HepG2 (cell line): ENCODE measurements around the gene SERPINB6. TPM values are rescaled to one million over a fixed set of nuclear protein-coding genes. Genes with fewer than 3 reads are reported as not detected.

Source experiments
- ATAC-seq: fragments of 200-7000 bp; cut with Tn5 transposase; 3 replicates; pipeline ENCODE4 v1.9.1; 2020; ENCODE audit warnings: mild to moderate bottlenecking, moderate library complexity
- BruUV-seq: library from RNA; stranded (reverse); fragments of 400-500 nt; replicated peaks from 2 replicates; lab custom pipeline; 2021; lab: Mats Ljungman, UMichigan
- CTCF ChIA-PET: fragments of 300-600 bp; formaldehyde crosslinking; extraction: SDS; loops from one replicate; lab custom pipeline; 2021; ENCODE audit warnings: low total read pairs, inconsistent platforms, low intra/inter-chr PET ratio; lab: Yijun Ruan, JAX
- POLR2A ChIA-PET: fragments of 350-600 bp; sonication (Branson Sonifier 250); formaldehyde crosslinking; loops from one replicate; lab custom pipeline; 2020; ENCODE audit warnings: antibody characterized with exemption, inconsistent platforms; lab: Yijun Ruan, JAX
- DNase-seq: peaks from one replicate; pipeline ENCODE4 v3.0.0-alpha.2; 2015; ENCODE audit warnings: low spot score
- FAIRE-seq: peaks from 3 replicates; lab custom pipeline; 2011; peaks lifted over from hg19 to GRCh38; lab: Jason Lieb, UNC
- H2AFZ ChIP-seq: one replicate; pipeline ENCODE4 v1.6.1; 2011; ENCODE audit warnings: low read length, inconsistent platforms
- H3K27ac ChIP-seq: fragments of 300-600 bp; 3 replicates; pipeline ENCODE4 v1.8.0; 2011; ENCODE audit warnings: mixed run types, mild to moderate bottlenecking, mixed read lengths, low read length, inconsistent platforms; ENCODE audit not compliant: insufficient read depth; ENCODE audit errors: extremely low read length
- H3K27me3 ChIP-seq, 2 experiments: fragments of 200-600 bp in 1 of 2; 2 replicates in 1 of 2; 3 replicates in 1 of 2; pipeline versions ENCODE4 v1.6.0 to v1.8.0; 2011; ENCODE audit warnings: low read length in 2 of 2, mild to moderate bottlenecking in 2 of 2, moderate library complexity in 2 of 2, inconsistent platforms in 1 of 2; ENCODE audit not compliant: insufficient read depth in 2 of 2, control insufficient read depth in 1 of 2
- H3K36me3 ChIP-seq, 2 experiments: fragments of 200-600 bp in 1 of 2; replicated peaks in 1 of 2; 2 replicates in 1 of 2; 3 replicates in 1 of 2; pipeline versions ENCODE4 v1.5.1 to v1.8.0; 2011; ENCODE audit warnings: low read length in 2 of 2, inconsistent platforms in 1 of 2; ENCODE audit not compliant: insufficient read depth in 2 of 2, control insufficient read depth in 1 of 2
- H3K4me1 ChIP-seq: 2 replicates; pipeline ENCODE4 v1.5.1; 2012; ENCODE audit warnings: low read length, inconsistent platforms; ENCODE audit not compliant: insufficient read depth
- H3K4me2 ChIP-seq: 2 replicates; pipeline ENCODE4 v1.6.0; 2011; ENCODE audit warnings: low read depth, low read length, inconsistent platforms
- H3K4me3 ChIP-seq, 3 experiments: fragments of 200-600 bp in 1 of 3; sonication (generic), shearing (Covaris generic) in 1 of 3; replicated peaks in 1 of 3; 2 replicates each; pipeline ENCODE4 v1.5.1; 2011 to 2016; ENCODE audit warnings: low read length in 3 of 3, inconsistent platforms in 2 of 3, low read depth in 2 of 3, mild to moderate bottlenecking in 2 of 3, control low read depth in 1 of 3, mixed read lengths in 1 of 3; ENCODE audit not compliant: insufficient read depth in 1 of 3
- H3K79me2 ChIP-seq: one replicate; pipeline ENCODE4 v1.6.1; 2011; ENCODE audit warnings: low read length, inconsistent platforms; ENCODE audit not compliant: insufficient read depth
- H3K9ac ChIP-seq: 2 replicates; pipeline ENCODE4 v1.6.0; 2011; ENCODE audit warnings: mild to moderate bottlenecking, low read depth, low read length, inconsistent platforms; ENCODE audit not compliant: insufficient read depth
- H3K9me3 ChIP-seq: 2 replicates; pipeline ENCODE4 v1.5.1; 2012; ENCODE audit warnings: mild to moderate bottlenecking, low read length
- H4K20me1 ChIP-seq: 2 replicates; pipeline ENCODE4 v1.6.0; 2011; ENCODE audit warnings: inconsistent platforms, mild to moderate bottlenecking, low read length, moderate library complexity; ENCODE audit not compliant: insufficient read depth
- CENPT ChIP-seq: sonication (generic); formaldehyde crosslinking; IDR thresholded peaks from 2 replicates; pipeline ENCODE4 v1.8.0; 2022; ENCODE audit warnings: low read depth, mild to moderate bottlenecking, moderate library complexity, missing genetic modification reagents
- HDAC6 ChIP-seq: fragments of 200-600 bp; sonication (generic); IDR thresholded peaks from 2 replicates; pipeline ENCODE4 v1.7.0; 2017; ENCODE audit warnings: mild to moderate bottlenecking, antibody characterized with exemption, low read length, low read depth
- MATR3 ChIP-seq: sonication (generic); formaldehyde crosslinking; IDR thresholded peaks from 2 replicates; pipeline ENCODE4 v1.4.0; 2020; ENCODE audit warnings: missing genetic modification reagents
- MYNN ChIP-seq: sonication (generic); formaldehyde crosslinking; IDR thresholded peaks from 2 replicates; pipeline ENCODE4 v1.4.0; 2020; ENCODE audit warnings: mild to moderate bottlenecking, low read depth, missing genetic modification reagents
- NCOA2 ChIP-seq: sonication (generic); formaldehyde crosslinking; IDR thresholded peaks from 2 replicates; pipeline ENCODE4 v1.8.0; 2022; ENCODE audit warnings: inconsistent platforms
- RBAK ChIP-seq: sonication (generic); formaldehyde crosslinking; IDR thresholded peaks from 2 replicates; pipeline ENCODE4 v1.5.1; 2020; ENCODE audit warnings: mild to moderate bottlenecking, missing genetic modification reagents
- STAG1 ChIP-seq: sonication (generic); formaldehyde crosslinking; IDR thresholded peaks from 2 replicates; pipeline ENCODE4 v1.4.0; 2020; ENCODE audit warnings: missing genetic modification reagents
- TCF7 ChIP-seq: sonication (generic); IDR thresholded peaks from 2 replicates; pipeline ENCODE4 v1.6.1; 2016; ENCODE audit warnings: antibody characterized with exemption, low read depth
- TEF ChIP-seq: sonication (generic); formaldehyde crosslinking; IDR thresholded peaks from 2 replicates; pipeline ENCODE4 v1.5.0; 2020; ENCODE audit warnings: missing genetic modification reagents
- TERF1 ChIP-seq: sonication (generic); formaldehyde crosslinking; IDR thresholded peaks from 2 replicates; pipeline ENCODE4 v1.8.0; 2022; ENCODE audit warnings: mild to moderate bottlenecking, missing genetic modification reagents, moderate library complexity
- ZBTB34 ChIP-seq: sonication (generic); formaldehyde crosslinking; IDR thresholded peaks from 2 replicates; pipeline ENCODE4 v1.8.0; 2022; ENCODE audit warnings: mild to moderate bottlenecking, missing genetic modification reagents
- ZNF142 ChIP-seq: sonication (generic); formaldehyde crosslinking; IDR thresholded peaks from 2 replicates; pipeline ENCODE4 v1.4.0; 2020; ENCODE audit warnings: missing genetic modification reagents
- ZNF207 ChIP-seq: fragments of 450-650 bp; IDR thresholded peaks from 2 replicates; pipeline ENCODE4 v1.6.1; 2016; ENCODE audit warnings: antibody characterized with exemption, borderline replicate concordance
- ZNF331 ChIP-seq: sonication (generic); formaldehyde crosslinking; IDR thresholded peaks from 2 replicates; pipeline ENCODE4 v1.4.0; 2020; ENCODE audit warnings: missing genetic modification reagents
- ZNF704 ChIP-seq: sonication (generic); formaldehyde crosslinking; IDR thresholded peaks from 2 replicates; pipeline ENCODE4 v1.8.1; 2023; ENCODE audit warnings: mild to moderate bottlenecking, inconsistent platforms, moderate library complexity, missing genetic modification reagents, borderline replicate concordance
- WGBS: methylation state at CpG from one replicate; pipeline ENCODE4 v1.1.6; 2017; ENCODE audit warnings: low lambda C conversion rate; 5-methylcytosine and 5-hydroxymethylcytosine counted together
- in situ Hi-C: cut with HindIII; loops from 2 replicates; pipeline ENCODE4 v1.10.0; 2017; ENCODE audit warnings: low pct_unique_long_range_greater_than_20kb; ENCODE audit not compliant: extremely low pct_ligation_motif_present
- intact Hi-C: fragments of 100-400 bp; cut with micrococcal nuclease; formaldehyde crosslinking; loops from one replicate; pipeline ENCODE4 v1.10.0; 2022; ENCODE audit not compliant: unreplicated experiment
- polyA plus RNA-seq, 8 experiments: library from polyadenylated mRNA; depleted of rRNA in 3 of 8; stranded (reverse) in 7 of 8; unstranded in 1 of 8; fragments of >200 nt; fragmentation: Illumina TruSeq in 4 of 8; extraction: Trizol in 4 of 8; gene quantifications; 2 replicates each; pipeline versions ENCODE4 v1.2.1 to v1.2.3, GENCODE V29; 2011 to 2016; ENCODE audit warnings: low read depth in 4 of 8, missing spikeins in 1 of 8, mixed read lengths in 1 of 8; ENCODE audit not compliant: insufficient read depth in 1 of 8
- total RNA-seq, 5 experiments: library from RNA; depleted of rRNA; stranded (reverse); fragments of >200 nt; fragmentation: Illumina TruSeq; extraction: Trizol; gene quantifications; 2 replicates each; pipeline ENCODE4 v1.2.3, GENCODE V29; 2016; ENCODE audit warnings: low read depth in 1 of 5

Gene SERPINB6
- total and polyA plus RNA-seq, 2 of the 13 experiments (the other 11 are each of a cell fraction or from before 2014, with no cell fraction given): 38.2 to 61.3 TPM

GRCh38 chr6:2918936-2919335 lies 52.4 kb downstream of the SERPINB6 start:
- Histone ChIP-seq H3K36me3 (no peaks in the 10 kb centered on the region), H3K27ac (no peak overlapping the region), H3K27me3 (peaks cover 0 to 40% of the 10 kb centered on the region in 2 experiments; a peak in 4 of 5 replicates), H3K79me2 (no peaks in the 10 kb centered on the region), H3K9me3 (no peaks in the 10 kb centered on the region), H2AFZ (no peak overlapping the region), H3K4me1 (peaks cover 28% of the 10 kb centered on the region), H4K20me1 (no peaks in the 10 kb centered on the region), H3K4me2 (no peak overlapping the region), H3K4me3 (no peak overlapping the region), H3K9ac (no peak overlapping the region)
- ChIA-PET POLR2A (no interaction called here), CTCF (no interaction called here)
- in situ Hi-C loops: no loop called here
- DNase-seq (no peak), ATAC-seq (no peak), FAIRE-seq (no peak)
- BruUV-seq: no TSS peak
- no peak for TF ChIP-seq CENPT (CRISPR knock-in tag)
- no peak for TF ChIP-seq ZNF704 (CRISPR knock-in tag)
- TF ChIP-seq MYNN (CRISPR knock-in tag): no peak
- no peak for TF ChIP-seq ZNF142 (CRISPR knock-in tag)
- no peak for TF ChIP-seq ZNF207
- no peak for TF ChIP-seq RBAK (CRISPR knock-in tag)
- TF ChIP-seq TCF7: no peak
- TF ChIP-seq NCOA2 (CRISPR knock-in tag): no peak
- no peak for TF ChIP-seq TEF
- TF ChIP-seq ZBTB34 (CRISPR knock-in tag): no peak
- TF ChIP-seq ZNF331 (CRISPR knock-in tag): no peak
- TF ChIP-seq MATR3 (CRISPR knock-in tag): no peak
- TF ChIP-seq TERF1 (CRISPR knock-in tag): no peak
- TF ChIP-seq HDAC6: no peak
- TF ChIP-seq STAG1 (CRISPR knock-in tag): no peak
- 25% methylated on average over 4 of the region's 4 CpGs for WGBS
- intact Hi-C loops: no loop called here
